DOHH2 (cell line): ENCODE results near the gene SAMD4A.

Source experiments
- H3F3A ChIP-seq: fragments of 200-600 bp; sonication (generic), shearing (Covaris generic); 2 replicates; pipeline ENCODE4 v1.6.0; 2016; ENCODE audit warnings: antibody characterized with exemption, mild to moderate bottlenecking; ENCODE audit not compliant: control insufficient read depth, insufficient read depth
- H3K27ac ChIP-seq: fragments of 200-600 bp; sonication (generic); 2 replicates; pipeline ENCODE4 v1.5.1; 2014; ENCODE audit warnings: low read depth, mild to moderate bottlenecking, low read length, moderate library complexity
- H3K27me3 ChIP-seq: fragments of 200-600 bp; sonication (generic); 2 replicates; pipeline ENCODE4 v1.6.1; 2014; ENCODE audit warnings: mild to moderate bottlenecking, low read length, mixed read lengths; ENCODE audit not compliant: control insufficient read depth
- H3K36me3 ChIP-seq: fragments of 200-600 bp; sonication (generic); 2 replicates; pipeline ENCODE4 v1.6.1; 2014; ENCODE audit warnings: mild to moderate bottlenecking, low read length, moderate library complexity, mixed read lengths; ENCODE audit not compliant: control insufficient read depth
- H3K4me1 ChIP-seq: fragments of 200-600 bp; sonication (generic); 2 replicates; pipeline ENCODE4 v1.6.1; 2014; ENCODE audit warnings: mild to moderate bottlenecking, low read length, mixed read lengths; ENCODE audit not compliant: control insufficient read depth
- H3K4me2 ChIP-seq: fragments of 200-600 bp; sonication (generic); 2 replicates; pipeline ENCODE4 v1.6.0; 2014; ENCODE audit warnings: mild to moderate bottlenecking, low read length, moderate library complexity
- H3K4me3 ChIP-seq: fragments of 200-600 bp; sonication (generic); 2 replicates; pipeline ENCODE4 v1.5.1; 2014; ENCODE audit warnings: mild to moderate bottlenecking, low read length, mixed read lengths
- H3K79me2 ChIP-seq: fragments of 200-600 bp; sonication (generic); 2 replicates; pipeline ENCODE4 v1.6.1; 2014; ENCODE audit warnings: mild to moderate bottlenecking, low read length, mixed read lengths; ENCODE audit not compliant: control insufficient read depth
- H3K9me2 ChIP-seq: fragments of 200-600 bp; sonication (generic); replicated peaks from 2 replicates; pipeline ENCODE4 v1.6.1; 2014; ENCODE audit warnings: mild to moderate bottlenecking, low read length, mixed read lengths; ENCODE audit not compliant: control insufficient read depth
- H3K9me3 ChIP-seq: fragments of 200-600 bp; sonication (generic); 2 replicates; pipeline ENCODE4 v1.6.1; 2014; ENCODE audit warnings: antibody characterized with exemption, low read length, mixed read lengths; ENCODE audit not compliant: control insufficient read depth, insufficient read depth
- H4K20me1 ChIP-seq: fragments of 200-600 bp; sonication (generic); 2 replicates; pipeline ENCODE4 v1.6.0; 2014; ENCODE audit warnings: low read depth, mild to moderate bottlenecking, antibody characterized with exemption, low read length, moderate library complexity; ENCODE audit not compliant: control insufficient read depth, insufficient read depth
- CTCF ChIP-seq: fragments of 200-600 bp; sonication (generic); IDR thresholded peaks from one replicate; pipeline ENCODE4 v1.5.1; 2014; ENCODE audit warnings: antibody characterized with exemption, mild to moderate bottlenecking, low read depth, low read length; ENCODE audit not compliant: poor library complexity, severe bottlenecking
- EZH2phosphoT487 ChIP-seq: fragments of 200-600 bp; sonication (generic); IDR thresholded peaks from 2 replicates; pipeline ENCODE4 v1.6.1; 2017; ENCODE audit warnings: borderline replicate concordance, mild to moderate bottlenecking, antibody characterized with exemption, low read length, moderate library complexity, mixed read lengths

Gene SAMD4A

GRCh38 chr14:54697001-54697400 is 130.1 kb downstream of the SAMD4A start:
- Histone ChIP-seq H4K20me1 (no peaks in the 10 kb centered on the region), H3K9me2 (no peaks in the 10 kb centered on the region), H3K4me3 (no peak overlapping the region), H3K36me3 (no peaks in the 10 kb centered on the region), H3K79me2 (no peaks in the 10 kb centered on the region), H3K9me3 (no peaks in the 10 kb centered on the region), H3K4me1 (no peaks in the 10 kb centered on the region), H3K27me3 (peaks cover 11% of the 10 kb centered on the region), H3K4me2 (no peak overlapping the region), H3F3A (no peaks in the 10 kb centered on the region), H3K27ac (no peak overlapping the region)
- TF ChIP-seq EZH2phosphoT487: no peak
- TF ChIP-seq CTCF: no peak

- H3K4me3 ChIP-seq: no peak overlapping the region
- no peak overlapping the region for H3K27ac ChIP-seq
- no peak overlapping the region for H3K4me2 ChIP-seq
- H4K20me1 ChIP-seq: no peaks in the 10 kb centered on the region
- no peaks in the 10 kb centered on the region for H3K4me1 ChIP-seq
- no peaks in the 10 kb centered on the region for H3K9me3 ChIP-seq
- no peaks in the 10 kb centered on the region for H3K79me2 ChIP-seq
- peaks cover 11% of the 10 kb centered on the region for H3K27me3 ChIP-seq
- no peaks in the 10 kb centered on the region for H3F3A ChIP-seq
- no peaks in the 10 kb centered on the region for H3K36me3 ChIP-seq
- no peak for TF ChIP-seq EZH2phosphoT487
- no peak for TF ChIP-seq CTCF
- H3K9me2 ChIP-seq: no peaks in the 10 kb centered on the region
Observed at GRCh38 chr14:54697803-54698202, 130.9 kb downstream of the SAMD4A start.

GRCh38 chr14:54698501-54698900 is 131.6 kb downstream of the SAMD4A start:
- H3K4me1 ChIP-seq: no peaks in the 10 kb centered on the region
- no peak overlapping the region for H3K27ac ChIP-seq
- H3K27me3 ChIP-seq: peaks cover 11% of the 10 kb centered on the region
- TF ChIP-seq CTCF (no peak), EZH2phosphoT487 (no peak)
- no peak overlapping the region for H3K4me3 ChIP-seq
- H3K9me3 ChIP-seq: no peaks in the 10 kb centered on the region
- no peaks in the 10 kb centered on the region for H3K9me2 ChIP-seq
- H3K36me3 ChIP-seq: no peaks in the 10 kb centered on the region
- no peaks in the 10 kb centered on the region for H3F3A ChIP-seq
- no peaks in the 10 kb centered on the region for H3K79me2 ChIP-seq
- no peaks in the 10 kb centered on the region for H4K20me1 ChIP-seq
- no peak overlapping the region for H3K4me2 ChIP-seq

GRCh38 chr14:54698966-54699530 is 132.1 kb downstream of the SAMD4A start:
- H3K4me1 ChIP-seq: no peaks in the 10 kb centered on the region
- H3K27ac ChIP-seq: no peak overlapping the region
- H3K9me2 ChIP-seq: no peaks in the 10 kb centered on the region
- H3K9me3 ChIP-seq: no peaks in the 10 kb centered on the region
- H3K79me2 ChIP-seq: no peaks in the 10 kb centered on the region
- no peak for TF ChIP-seq CTCF
- TF ChIP-seq EZH2phosphoT487: no peak
- no peak overlapping the region for H3K4me2 ChIP-seq
- H3K27me3 ChIP-seq: peaks cover 11% of the 10 kb centered on the region
- no peaks in the 10 kb centered on the region for H3K36me3 ChIP-seq
- no peaks in the 10 kb centered on the region for H4K20me1 ChIP-seq
- H3K4me3 ChIP-seq: no peak overlapping the region
- no peaks in the 10 kb centered on the region for H3F3A ChIP-seq
